Measurements from ENCODE around the gene ASTN2. TPM values are rescaled to one million over a fixed set of nuclear protein-coding genes. Genes with fewer than 3 reads are reported as not detected.

The ASTN2 gene
- total and polyA plus RNA-seq, 2 experiments from 2014 or later = 5.8 to 7.5 TPM

GRCh38 chr9:116813031-116813300 lies 601.9 kb downstream of the ASTN2 start:
- Histone ChIP-seq H3K4me3 (no peak overlapping the region), H3K36me3 (ENCODE audit: low read depth) (no peaks in the 10 kb centered on the region), H4K20me1 (ENCODE audit: insufficient read depth) (no peaks in the 10 kb centered on the region), H3K9me2 (ENCODE audit: insufficient read depth) (no peaks in the 10 kb centered on the region), H3K4me1 (ENCODE audit: insufficient read depth) (no peaks in the 10 kb centered on the region), H3K27ac (no peak overlapping the region), H3F3A (ENCODE audit: insufficient read depth) (no peaks in the 10 kb centered on the region), H2AFZ (no peak overlapping the region), H3K9me3 (ENCODE audit: low read depth) (no peaks in the 10 kb centered on the region), H3K4me2 (ENCODE audit: unreplicated experiment) (no peak overlapping the region), H3K79me2 (ENCODE audit: insufficient read depth) (no peaks in the 10 kb centered on the region), H3K27me3 (replicated peaks; ENCODE audit: insufficient read depth) (no peaks in the 10 kb centered on the region), H3K9ac (no peak overlapping the region)
- TF ChIP-seq EZH2 (IDR thresholded peaks at IDR 0.05; ENCODE audit: insufficient read depth, poor library complexity, severe bottlenecking) = no peak
- TF ChIP-seq EZH2phosphoT487 (IDR thresholded peaks at IDR 0.05; ENCODE audit: insufficient read depth, low read depth) = no peak
- DNase-seq = no peak
- 0% methylated on average over 1 of the region's 1 CpG for WGBS, 2 experiments (ENCODE audit: low coverage in 1 of 2, low lambda C conversion rate in 2 of 2, missing lambda C conversion rate in 2 of 2)
- in situ Hi-C loops (cut with MboI) = no loop called here

GRCh38 chr9:116812231-116813030 lies 602.4 kb downstream of the ASTN2 start:
- H3F3A ChIP-seq (ENCODE audit: insufficient read depth) = no peaks in the 10 kb centered on the region
- no peak overlapping the region for H2AFZ ChIP-seq
- no peaks in the 10 kb centered on the region for H3K36me3 ChIP-seq (ENCODE audit: low read depth)
- H3K4me1 ChIP-seq (ENCODE audit: insufficient read depth) = no peaks in the 10 kb centered on the region
- H4K20me1 ChIP-seq (ENCODE audit: insufficient read depth) = no peaks in the 10 kb centered on the region
- no peaks in the 10 kb centered on the region for H3K27me3 ChIP-seq (replicated peaks; ENCODE audit: insufficient read depth)
- no peaks in the 10 kb centered on the region for H3K9me3 ChIP-seq (ENCODE audit: low read depth)
- in situ Hi-C loops (cut with MboI) = no loop called here
- H3K79me2 ChIP-seq (ENCODE audit: insufficient read depth) = no peaks in the 10 kb centered on the region
- no peak overlapping the region for H3K9ac ChIP-seq
- no peaks in the 10 kb centered on the region for H3K9me2 ChIP-seq (ENCODE audit: insufficient read depth)
- no peak overlapping the region for H3K4me2 ChIP-seq (ENCODE audit: unreplicated experiment)
- H3K27ac ChIP-seq = no peak overlapping the region
- WGBS, 2 experiments (ENCODE audit: low coverage in 1 of 2, low lambda C conversion rate in 2 of 2, missing lambda C conversion rate in 2 of 2) = 29 to 30% methylated on average over 7 of the region's 7 CpGs
- TF ChIP-seq EZH2phosphoT487 (IDR thresholded peaks at IDR 0.05; ENCODE audit: insufficient read depth, low read depth) = no peak
- TF ChIP-seq EZH2 (IDR thresholded peaks at IDR 0.05; ENCODE audit: insufficient read depth, poor library complexity, severe bottlenecking) = no peak
- H3K4me3 ChIP-seq = no peak overlapping the region
- DNase-seq = peak; percentile 12

- TF ChIP-seq EZH2 (IDR thresholded peaks at IDR 0.05; ENCODE audit: insufficient read depth, poor library complexity, severe bottlenecking) = no peak
- TF ChIP-seq EZH2phosphoT487 (IDR thresholded peaks at IDR 0.05; ENCODE audit: insufficient read depth, low read depth) = no peak
These were observed 605.2 kb downstream of the ASTN2 start for GRCh38 chr9:116809656-116810055.

GRCh38 chr9:116806075-116806474 lies 608.8 kb downstream of the ASTN2 start:
- H3K27ac ChIP-seq = no peak overlapping the region
- H3K4me3 ChIP-seq = no peak overlapping the region
- no peaks in the 10 kb centered on the region for H3K9me3 ChIP-seq (ENCODE audit: low read depth)
- H3K4me2 ChIP-seq (ENCODE audit: unreplicated experiment) = no peak overlapping the region
- no peaks in the 10 kb centered on the region for H3K4me1 ChIP-seq (ENCODE audit: insufficient read depth)
- in situ Hi-C loops (cut with MboI) = no loop called here
- no peaks in the 10 kb centered on the region for H3F3A ChIP-seq (ENCODE audit: insufficient read depth)
- DNase-seq = peak; percentile 32
- no peaks in the 10 kb centered on the region for H3K79me2 ChIP-seq (ENCODE audit: insufficient read depth)
- TF ChIP-seq EZH2phosphoT487 (IDR thresholded peaks at IDR 0.05; ENCODE audit: insufficient read depth, low read depth) = no peak
- no peak for TF ChIP-seq EZH2 (IDR thresholded peaks at IDR 0.05; ENCODE audit: insufficient read depth, poor library complexity, severe bottlenecking)
- no peak overlapping the region for H2AFZ ChIP-seq
- no peaks in the 10 kb centered on the region for H3K27me3 ChIP-seq (replicated peaks; ENCODE audit: insufficient read depth)
- WGBS, 2 experiments (ENCODE audit: low coverage in 1 of 2, low lambda C conversion rate in 2 of 2, missing lambda C conversion rate in 2 of 2) = 0 to 14% methylated on average over 1 of the region's 1 CpG
- H3K36me3 ChIP-seq (ENCODE audit: low read depth) = no peaks in the 10 kb centered on the region
- H3K9me2 ChIP-seq (ENCODE audit: insufficient read depth) = no peaks in the 10 kb centered on the region
- no peak overlapping the region for H3K9ac ChIP-seq
- H4K20me1 ChIP-seq (ENCODE audit: insufficient read depth) = no peaks in the 10 kb centered on the region

More at GRCh38 chr9:116809656-116810055, 605.2 kb downstream of the ASTN2 start:
- H3K9me2 ChIP-seq (ENCODE audit: insufficient read depth) = no peaks in the 10 kb centered on the region
- H3K4me1 ChIP-seq (ENCODE audit: insufficient read depth) = no peaks in the 10 kb centered on the region
- in situ Hi-C loops (cut with MboI) = no loop called here
- H3K36me3 ChIP-seq (ENCODE audit: low read depth) = no peaks in the 10 kb centered on the region
- H3K27ac ChIP-seq = no peak overlapping the region
- no peaks in the 10 kb centered on the region for H3K9me3 ChIP-seq (ENCODE audit: low read depth)
- H2AFZ ChIP-seq = no peak overlapping the region
- no peaks in the 10 kb centered on the region for H3F3A ChIP-seq (ENCODE audit: insufficient read depth)
- 76 to 77% methylated on average over 5 of the region's 5 CpGs for WGBS, 2 experiments (ENCODE audit: low coverage in 1 of 2, low lambda C conversion rate in 2 of 2, missing lambda C conversion rate in 2 of 2)
- H3K79me2 ChIP-seq (ENCODE audit: insufficient read depth) = no peaks in the 10 kb centered on the region
- no peak overlapping the region for H3K4me3 ChIP-seq
- no peak for DNase-seq
- H3K9ac ChIP-seq = no peak overlapping the region
- no peaks in the 10 kb centered on the region for H3K27me3 ChIP-seq (replicated peaks; ENCODE audit: insufficient read depth)
- H3K4me2 ChIP-seq (ENCODE audit: unreplicated experiment) = no peak overlapping the region
- no peaks in the 10 kb centered on the region for H4K20me1 ChIP-seq (ENCODE audit: insufficient read depth)

Measured in GM23248 (cell line).